H1 (cell line): Measurements from ENCODE around the gene SNTG2. TPM values are rescaled to one million over a fixed set of nuclear protein-coding genes. Genes with fewer than 3 reads are reported as not detected.

Experiments
- CTCF ChIA-PET: fragments of 300-600 bp; sonication (Branson Sonifier 250); formaldehyde crosslinking; loops from one replicate; lab custom pipeline; 2021; ENCODE audit not compliant: partially characterized antibody; lab: Charles Lee
- POLR2A ChIA-PET: fragments of 300-600 bp; sonication (Branson Sonifier 250); formaldehyde crosslinking; loops from one replicate; lab custom pipeline; 2021; ENCODE audit warnings: inconsistent platforms; ENCODE audit not compliant: partially characterized antibody; lab: Charles Lee
- DNase-seq, 2 experiments: peaks; one replicate each; pipeline versions ENCODE4 v3.0.0 to v3.0.0-alpha.2; 2010 to 2022; ENCODE audit warnings: low spot score in 2 of 2, low read depth in 1 of 2, mixed read lengths in 1 of 2
- FAIRE-seq: peaks from 2 replicates; lab custom pipeline; 2011; peaks lifted over from hg19 to GRCh38; lab: Jason Lieb, UNC
- H2AFZ ChIP-seq: 2 replicates; pipeline ENCODE4 v1.8.1; 2012; ENCODE audit warnings: low read length, inconsistent platforms
- H2AK5ac ChIP-seq: 2 replicates; pipeline ENCODE4 v1.6.1; 2013; ENCODE audit warnings: low read depth, low read length
- H2BK120ac ChIP-seq: replicated peaks from 2 replicates; pipeline ENCODE3; 2013; ENCODE audit warnings: low read depth, low read length, inconsistent platforms
- H2BK12ac ChIP-seq: 2 replicates; pipeline ENCODE4 v1.6.1; 2013; ENCODE audit warnings: low read depth, low read length
- H2BK15ac ChIP-seq: 2 replicates; pipeline ENCODE4 v1.6.1; 2013; ENCODE audit warnings: low read length
- H2BK20ac ChIP-seq: 2 replicates; pipeline ENCODE4 v1.6.1; 2013; ENCODE audit warnings: low read length
- H2BK5ac ChIP-seq: 2 replicates; pipeline ENCODE4 v1.6.1; 2013; ENCODE audit warnings: low read depth, low read length
- H3K14ac ChIP-seq: 2 replicates; pipeline ENCODE4 v1.6.1; 2013; ENCODE audit warnings: inconsistent platforms; ENCODE audit not compliant: insufficient read length
- H3K18ac ChIP-seq: 2 replicates; pipeline ENCODE4 v1.6.1; 2013; ENCODE audit warnings: low read length; ENCODE audit errors: extremely low read depth
- H3K23ac ChIP-seq: 2 replicates; pipeline ENCODE4 v1.6.1; 2013; ENCODE audit warnings: inconsistent platforms; ENCODE audit not compliant: insufficient read length
- H3K23me2 ChIP-seq: 2 replicates; pipeline ENCODE4 v1.6.1; 2013; ENCODE audit warnings: low read depth, low read length
- H3K27ac ChIP-seq: 2 replicates; pipeline ENCODE4 v1.6.1; 2011; ENCODE audit warnings: low read depth, low read length, inconsistent platforms
- H3K27me3 ChIP-seq, 4 experiments: replicated peaks in 1 of 4; 1 replicate in 1 of 4; 2 replicates in 3 of 4; pipeline versions ENCODE4 v1.6.1 to v1.8.1; 2011 to 2013; ENCODE audit warnings: low read length in 3 of 4, mild to moderate bottlenecking in 3 of 4, inconsistent platforms in 2 of 4, mixed read lengths in 2 of 4, moderate library complexity in 1 of 4; ENCODE audit not compliant: control insufficient read depth in 3 of 4, insufficient read depth in 3 of 4; ENCODE audit errors: extremely low read depth in 1 of 4
- H3K36me3 ChIP-seq, 4 experiments: 2 replicates each; pipeline versions ENCODE4 v1.6.1 to v1.8.1; 2011 to 2013; ENCODE audit warnings: mild to moderate bottlenecking in 4 of 4, low read length in 3 of 4, moderate library complexity in 2 of 4, control low read depth in 1 of 4, inconsistent platforms in 1 of 4; ENCODE audit not compliant: insufficient read depth in 4 of 4, control insufficient read depth in 2 of 4
- H3K4ac ChIP-seq: replicated peaks from 2 replicates; pipeline ENCODE3; 2013; ENCODE audit warnings: low read length, low read depth, mixed read lengths, inconsistent platforms; ENCODE audit not compliant: insufficient read length
- H3K4me1 ChIP-seq, 4 experiments: replicated peaks in 1 of 4; 1 replicate in 1 of 4; 2 replicates in 3 of 4; pipeline versions ENCODE4 v1.6.1 to v1.8.1; 2011 to 2013; ENCODE audit warnings: low read length in 3 of 4, inconsistent platforms in 2 of 4, mixed read lengths in 1 of 4; ENCODE audit not compliant: insufficient read depth in 4 of 4, control insufficient read depth in 3 of 4
- H3K4me2 ChIP-seq, 2 experiments: 2 replicates each; pipeline versions ENCODE4 v1.6.1 to v1.8.1; 2011 to 2013; ENCODE audit warnings: low read depth in 2 of 2, low read length in 2 of 2, control low read depth in 1 of 2, inconsistent platforms in 1 of 2, mild to moderate bottlenecking in 1 of 2; ENCODE audit not compliant: insufficient read depth in 1 of 2
- H3K4me3 ChIP-seq, 4 experiments: fragments of 200-600, 300-600 bp in 1 of 4; sonication (generic), shearing (Covaris generic), sonication (Bioruptor Twin) in 1 of 4; 2 replicates each; pipeline versions ENCODE4 v1.5.1 to v1.8.1; 2011 to 2016; ENCODE audit warnings: low read length in 4 of 4, low read depth in 3 of 4, control low read depth in 2 of 4, inconsistent platforms in 2 of 4, mild to moderate bottlenecking in 2 of 4, mixed read lengths in 1 of 4, moderate library complexity in 1 of 4; ENCODE audit not compliant: insufficient read depth in 2 of 4; ENCODE audit errors: extremely low read depth in 1 of 4
- H3K56ac ChIP-seq: replicated peaks from 2 replicates; pipeline ENCODE3; 2013; ENCODE audit warnings: low read depth, mild to moderate bottlenecking, mixed read lengths, low read length, inconsistent platforms; ENCODE audit not compliant: insufficient read length
- H3K79me1 ChIP-seq: 2 replicates; pipeline ENCODE4 v1.6.1; 2013; ENCODE audit warnings: low read depth, low read length, control low read depth
- H3K79me2 ChIP-seq, 2 experiments: 2 replicates each; pipeline versions ENCODE4 v1.6.1 to v1.8.1; 2012 to 2013; ENCODE audit warnings: low read length in 2 of 2, mild to moderate bottlenecking in 2 of 2, inconsistent platforms in 1 of 2; ENCODE audit not compliant: insufficient read depth in 2 of 2, control insufficient read depth in 1 of 2
- H3K9ac ChIP-seq, 4 experiments: replicated peaks in 1 of 4; 1 replicate in 1 of 4; 2 replicates in 3 of 4; pipeline versions ENCODE4 v1.6.1 to v1.8.1; 2011 to 2013; ENCODE audit warnings: low read depth in 3 of 4, low read length in 3 of 4, control low read depth in 2 of 4, mild to moderate bottlenecking in 2 of 4, moderate library complexity in 2 of 4, inconsistent platforms in 1 of 4; ENCODE audit errors: extremely low read depth in 1 of 4
- H3K9me3 ChIP-seq, 2 experiments: 2 replicates each; pipeline versions ENCODE4 v1.6.1 to v1.8.1; 2012 to 2013; ENCODE audit warnings: mild to moderate bottlenecking in 2 of 2, moderate library complexity in 2 of 2, control low read depth in 1 of 2, inconsistent platforms in 1 of 2, low read depth in 1 of 2, low read length in 1 of 2, mixed read lengths in 1 of 2; ENCODE audit not compliant: insufficient read depth in 2 of 2
- H4K20me1 ChIP-seq, 2 experiments: replicated peaks in 1 of 2; 2 replicates each; pipeline versions ENCODE3 to v1.8.1; 2011 to 2013; ENCODE audit warnings: inconsistent platforms in 2 of 2, low read length in 2 of 2, mild to moderate bottlenecking in 1 of 2; ENCODE audit not compliant: insufficient read depth in 2 of 2, control insufficient read depth in 1 of 2
- H4K5ac ChIP-seq: 2 replicates; pipeline ENCODE4 v1.6.1; 2013; ENCODE audit warnings: low read length, low read depth, mixed read lengths, inconsistent platforms; ENCODE audit not compliant: insufficient read length
- H4K8ac ChIP-seq: 2 replicates; pipeline ENCODE4 v1.8.0; 2013; ENCODE audit warnings: mild to moderate bottlenecking, moderate library complexity, low read length, inconsistent platforms; ENCODE audit not compliant: insufficient read depth; ENCODE audit errors: extremely low read depth
- H4K91ac ChIP-seq: replicated peaks from 2 replicates; pipeline ENCODE3; 2013; ENCODE audit warnings: low read length, mixed read lengths, inconsistent platforms; ENCODE audit not compliant: insufficient read length
- KDM4A ChIP-seq: IDR thresholded peaks from one replicate; pipeline ENCODE4 v1.7.1; 2012; ENCODE audit warnings: low read depth, mild to moderate bottlenecking, moderate library complexity, low read length, inconsistent platforms; ENCODE audit not compliant: severe bottlenecking
- NRF1 ChIP-seq: IDR thresholded peaks from 2 replicates; pipeline ENCODE4 v1.6.1; 2011; ENCODE audit warnings: mild to moderate bottlenecking, low read depth, low read length, improper control_type of control experiment
- WGBS, 2 experiments: shearing (Covaris generic) in 1 of 2; methylation state at CpG; one replicate each; pipeline versions ENCODE4 v1.1.6 to v1.1.7; 2013 to 2015; ENCODE audit warnings: low lambda C conversion rate in 2 of 2, mixed read lengths in 2 of 2, inconsistent platforms in 1 of 2, low coverage in 1 of 2, missing lambda C conversion rate in 1 of 2; ENCODE audit not compliant: insufficient replicate concordance in 2 of 2, insufficient coverage in 1 of 2, insufficient read length in 1 of 2; ENCODE audit errors: extremely low coverage in 1 of 2, missing lambda C conversion rate in 1 of 2; 5-methylcytosine and 5-hydroxymethylcytosine counted together
- polyA plus RNA-seq, 7 experiments: library from polyadenylated mRNA; depleted of rRNA in 3 of 7; stranded (reverse) in 5 of 7; unstranded in 2 of 7; fragments of >200 nt in 5 of 7; fragments of 200-250 nt in 2 of 7; gene quantifications; 1 replicate in 5 of 7; 2 replicates in 1 of 7; 4 replicates in 1 of 7; pipeline versions ENCODE4 v1.2.1 to v1.2.3, GENCODE V29; 2011 to 2013; ENCODE audit warnings: missing spikeins in 2 of 7, mixed read lengths in 2 of 7
- total RNA-seq: library from RNA; stranded (reverse); fragmentation: NEBNext Ultra II Directional; extraction: Animal tissue kit (Norgen Biotek cat#: 25700); gene quantifications from 2 replicates; pipeline ENCODE4 v1.2.1, GENCODE V29; 2021

SNTG2 gene
- total and polyA plus RNA-seq, 2 of the 8 experiments (the other 6 are each of a cell fraction or from before 2014, with no cell fraction given), result 6.6 to 18.1 TPM

DNA sequence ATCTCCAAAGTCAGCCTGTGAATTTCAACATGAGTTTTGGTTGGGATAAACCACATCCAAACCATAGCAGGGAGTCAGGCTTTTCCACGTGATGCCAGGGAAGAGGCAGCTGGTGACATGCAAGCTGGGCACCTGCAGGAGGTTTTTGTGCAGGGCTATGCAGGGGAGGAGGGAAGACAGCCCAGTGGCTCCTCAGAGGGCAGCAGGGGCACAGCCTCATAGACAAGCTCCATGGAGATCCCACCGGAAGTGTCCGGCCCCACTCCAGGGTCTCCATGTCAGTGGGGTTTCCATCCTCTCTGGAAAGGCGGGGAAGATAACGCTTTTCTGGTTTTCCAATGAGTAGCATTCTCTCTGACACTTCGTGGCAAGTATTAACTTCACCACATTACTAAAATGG, 327.0 kb downstream of the SNTG2 start:
- FAIRE-seq (no peak), DNase-seq (no peak)
- Histone ChIP-seq H3K9ac (no peak overlapping the region), H3K14ac (no peak overlapping the region), H3K23me2 (peaks cover 5% of the 10 kb centered on the region; the same call in 1 of the 2 replicates), H3K4me1 (no peaks in the 10 kb centered on the region), H4K91ac (no peak overlapping the region), H3K36me3 (no peaks in the 10 kb centered on the region; a peak in 2 of 8 replicates), H3K4ac (no peak overlapping the region), H3K27ac (no peak overlapping the region)
- CTCF ChIA-PET, result no interaction called here
- TF ChIP-seq NRF1 (no peak), KDM4A (no peak)
- TF ChIP-seq, all 59 proteins: peak for 0
- no peak overlapping the region for H2AK5ac ChIP-seq
- H4K8ac ChIP-seq, result no peak overlapping the region
- no peak overlapping the region for H2BK5ac ChIP-seq
- no peak overlapping the region for H3K4me3 ChIP-seq
- H4K20me1 ChIP-seq, result peaks cover 0 to 4% of the 10 kb centered on the region in 2 experiments
- WGBS, 2 experiments, result 85% methylated on average over 6 of the region's 6 CpGs; no CpG with 5 or more reads in 1 of the 2 experiments
- peaks cover 8 to 9% of the 10 kb centered on the region in 2 experiments; a peak in 3 of 4 replicates for H3K9me3 ChIP-seq
- no peak overlapping the region for H2BK20ac ChIP-seq
- H3K27me3 ChIP-seq, result no peaks in the 10 kb centered on the region
- no peak overlapping the region for H2BK15ac ChIP-seq
- peaks cover 4% of the 10 kb centered on the region; the same call in 1 of the 2 replicates for H3K79me1 ChIP-seq
- no peak overlapping the region for H3K56ac ChIP-seq
- H3K79me2 ChIP-seq, result no peaks in the 10 kb centered on the region
- no peak overlapping the region for H2BK12ac ChIP-seq
- no peak overlapping the region for H3K4me2 ChIP-seq
- no peak overlapping the region for H2AFZ ChIP-seq
- POLR2A ChIA-PET, result no interaction called here
- H4K5ac ChIP-seq, result no peak overlapping the region
- no peak overlapping the region for H2BK120ac ChIP-seq
- no peak overlapping the region for H3K23ac ChIP-seq
- H3K18ac ChIP-seq, result no peak overlapping the region
